Brain pericyte (primary cell): Measurements from ENCODE around the gene NSDHL.
"Not testable (repeated sequence)": the region's sequence is repeated elsewhere in the genome, so short reads cannot be mapped to it uniquely, and the experiment has no call there.

Experiments
- DNase-seq: peaks from one replicate; pipeline ENCODE4 v3.0.0-alpha.2; 2012; ENCODE audit warnings: low read depth, low spot score

NSDHL gene

DNA sequence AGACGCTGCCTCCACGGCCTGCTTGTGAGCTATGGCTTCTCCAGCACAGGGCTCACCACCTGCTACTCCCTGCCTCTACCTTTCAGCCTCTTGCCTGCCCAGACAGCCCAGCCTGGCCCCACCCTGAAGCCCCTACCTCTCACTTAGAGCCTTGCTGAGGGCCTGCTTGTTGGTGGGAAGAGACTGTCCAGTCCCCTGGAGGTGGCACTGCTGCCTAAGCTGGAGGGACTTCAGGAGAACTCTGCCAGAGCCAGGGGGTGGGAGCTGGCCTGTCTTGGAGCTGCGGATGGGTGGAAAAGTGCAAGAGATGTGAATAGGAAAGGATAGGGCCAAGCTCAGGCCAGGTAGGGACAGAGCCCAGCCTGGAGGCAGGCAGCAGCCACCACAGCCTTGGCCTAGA, 64.3 kb downstream of the NSDHL start:
- no peak for DNase-seq

DNA sequence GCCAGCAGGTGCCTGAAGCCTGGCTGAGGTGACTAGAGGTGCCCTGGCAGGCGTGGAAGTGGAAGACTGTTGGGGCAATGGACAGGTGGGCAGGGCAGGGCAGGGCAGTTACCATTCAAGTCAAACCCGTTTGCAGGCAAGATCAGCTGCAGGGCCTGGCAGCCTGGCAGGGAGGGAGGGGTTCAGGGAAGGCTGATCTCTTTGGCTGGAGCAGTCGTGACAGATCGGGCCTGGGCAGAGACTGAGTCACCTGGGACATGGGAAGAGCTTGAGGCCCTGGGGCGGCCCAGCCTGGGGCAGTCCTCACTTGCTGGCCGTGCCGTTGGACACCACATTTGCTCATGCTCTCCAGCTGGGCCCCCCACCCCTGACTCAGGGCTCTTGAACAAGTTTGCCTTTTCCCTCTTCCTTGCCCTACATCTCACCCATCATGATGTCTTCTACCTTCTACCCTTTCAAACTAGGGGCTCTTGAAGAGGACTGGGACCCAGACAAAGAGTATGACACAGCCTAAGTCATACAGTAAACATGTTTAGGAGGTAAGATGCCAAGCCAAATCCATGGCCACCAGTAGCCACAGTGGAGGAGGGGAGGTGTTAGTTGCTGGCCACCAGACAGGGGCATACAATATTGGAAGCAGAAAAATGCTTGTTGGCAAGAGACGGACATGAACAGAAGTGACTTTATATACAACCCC, 65.0 kb downstream of the NSDHL start:
- DNase-seq = no peak

GRCh38 chrX:152896450-152896849, 65.6 kb downstream of the NSDHL start:
- DNase-seq = no peak

DNA sequence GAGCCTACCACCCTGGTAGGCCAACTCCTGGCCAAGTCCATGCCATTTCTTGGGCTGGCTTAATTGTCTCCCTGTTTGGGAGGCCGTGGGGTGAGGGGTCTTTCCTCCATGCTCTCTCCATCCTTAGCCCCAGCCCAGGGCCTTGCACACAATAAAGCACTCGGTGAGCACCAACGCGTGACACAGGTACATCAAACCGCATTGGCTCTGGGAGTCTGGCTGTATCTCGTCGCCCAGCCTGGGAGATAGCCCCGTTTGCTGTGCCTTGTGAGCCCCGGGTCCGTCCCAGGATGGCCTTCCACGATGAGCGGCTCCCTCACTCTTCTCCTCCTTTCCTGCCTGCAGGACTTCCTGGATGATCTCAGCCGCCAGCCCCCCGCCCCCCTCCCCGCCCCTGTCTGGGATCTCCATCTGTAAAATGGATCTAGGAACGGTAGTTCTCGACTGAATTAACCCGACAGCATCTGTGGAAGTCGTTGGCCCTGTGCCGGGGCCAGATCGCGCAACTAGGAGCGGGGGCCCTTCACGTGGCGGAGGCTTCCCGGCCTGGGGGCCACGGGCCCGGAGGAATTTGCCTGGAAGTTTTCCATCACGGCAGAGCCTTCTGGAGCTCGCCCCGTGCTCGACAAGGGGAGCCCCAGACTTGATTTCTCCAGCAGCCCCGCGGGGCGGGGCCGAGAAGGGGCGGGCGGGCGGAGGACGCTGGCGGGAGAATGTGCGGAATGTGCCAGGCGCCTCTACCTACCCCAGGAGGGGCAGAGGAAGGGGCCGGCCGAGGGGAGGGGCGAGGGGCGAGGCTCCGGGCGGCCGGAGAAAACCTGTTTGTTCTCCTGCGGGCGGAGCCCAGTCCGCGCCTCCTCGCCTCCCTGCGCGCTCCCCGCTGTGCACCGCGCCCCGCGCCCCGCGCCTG, 66.6 kb downstream of the NSDHL start, which contains the start of gene ZNF185:
TSS of gene ZNF185 (plus strand) at position 846 of the 910 bp plus-strand sequence. CDS start 16,423 bp downstream, outside the sequence.
- DNase-seq = no peak

- no peak for DNase-seq
These were observed 67.6 kb downstream of the NSDHL start for GRCh38 chrX:152898442-152898841.

GRCh38 chrX:152899111-152899873, 68.4 kb downstream of the NSDHL start:
- no peak for DNase-seq

DNA sequence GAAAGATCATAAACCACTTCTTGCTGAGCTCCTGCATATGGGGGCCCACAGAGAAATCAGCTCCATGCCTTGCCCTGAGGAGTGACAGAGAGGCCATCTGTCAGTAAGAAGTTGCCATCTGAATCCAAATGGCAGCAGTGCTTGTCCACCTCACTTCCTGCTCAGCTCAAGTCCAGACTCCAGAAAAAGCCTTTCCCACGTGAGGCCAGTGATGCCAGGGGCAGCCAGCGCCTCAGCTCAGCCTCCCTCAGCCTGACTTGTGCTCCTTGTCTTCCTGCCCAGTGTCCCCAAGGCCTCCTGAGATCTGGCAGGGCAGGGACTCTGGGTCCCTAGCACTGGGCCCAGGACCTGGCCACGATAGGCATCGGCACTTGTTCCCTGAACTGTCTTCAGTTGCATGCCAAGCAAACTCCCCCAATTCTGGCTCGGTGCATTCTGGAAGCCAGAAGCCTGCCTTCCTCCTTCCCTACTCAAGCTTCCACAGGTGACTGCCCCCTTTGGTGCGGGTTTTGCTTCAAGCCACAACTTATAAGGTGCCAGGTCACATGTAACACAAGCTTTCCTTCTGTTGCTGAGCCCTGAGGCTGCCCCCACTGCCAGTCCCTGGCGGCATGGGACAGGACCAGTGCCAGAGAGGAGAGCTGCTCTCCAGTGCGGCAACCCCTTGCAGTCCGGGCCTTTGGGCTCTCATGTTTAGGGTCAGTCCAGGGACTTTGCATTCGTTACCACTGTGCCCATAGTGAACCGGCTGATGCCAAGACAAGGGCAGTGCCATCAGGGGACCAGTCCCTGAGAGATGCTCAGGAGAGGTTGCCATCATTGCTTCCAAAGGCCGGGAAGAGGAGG, 69.2 kb downstream of the NSDHL start:
- no peak for DNase-seq

- no peak for DNase-seq
These were observed 70.1 kb downstream of the NSDHL start for GRCh38 chrX:152900937-152901445.

GRCh38 chrX:152901816-152902501, 71.1 kb downstream of the NSDHL start:
- DNase-seq = no peak

- no peak for DNase-seq
These were observed 71.6 kb downstream of the NSDHL start for GRCh38 chrX:152902502-152902820.

DNA sequence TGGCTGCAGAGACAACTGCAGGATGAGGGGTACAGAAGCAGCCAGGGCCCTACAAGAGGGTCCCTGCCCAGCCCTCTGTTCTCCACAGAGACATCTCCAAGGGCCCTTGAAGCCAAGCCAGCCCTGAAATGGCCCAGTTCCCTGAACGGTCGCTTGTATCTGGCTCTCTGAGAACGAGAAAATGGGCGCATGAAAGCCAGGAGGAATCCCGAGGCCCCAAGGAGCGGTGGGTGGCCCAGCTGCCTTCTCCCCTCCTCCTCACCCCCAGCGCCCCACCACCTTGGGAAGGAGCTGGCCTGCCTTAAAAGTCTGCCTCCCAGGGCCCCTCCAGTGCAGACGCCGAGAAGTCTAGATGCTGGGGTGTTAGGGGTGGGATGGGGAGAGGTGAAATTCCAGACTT, 72.7 kb downstream of the NSDHL start:
- DNase-seq = no peak

DNA sequence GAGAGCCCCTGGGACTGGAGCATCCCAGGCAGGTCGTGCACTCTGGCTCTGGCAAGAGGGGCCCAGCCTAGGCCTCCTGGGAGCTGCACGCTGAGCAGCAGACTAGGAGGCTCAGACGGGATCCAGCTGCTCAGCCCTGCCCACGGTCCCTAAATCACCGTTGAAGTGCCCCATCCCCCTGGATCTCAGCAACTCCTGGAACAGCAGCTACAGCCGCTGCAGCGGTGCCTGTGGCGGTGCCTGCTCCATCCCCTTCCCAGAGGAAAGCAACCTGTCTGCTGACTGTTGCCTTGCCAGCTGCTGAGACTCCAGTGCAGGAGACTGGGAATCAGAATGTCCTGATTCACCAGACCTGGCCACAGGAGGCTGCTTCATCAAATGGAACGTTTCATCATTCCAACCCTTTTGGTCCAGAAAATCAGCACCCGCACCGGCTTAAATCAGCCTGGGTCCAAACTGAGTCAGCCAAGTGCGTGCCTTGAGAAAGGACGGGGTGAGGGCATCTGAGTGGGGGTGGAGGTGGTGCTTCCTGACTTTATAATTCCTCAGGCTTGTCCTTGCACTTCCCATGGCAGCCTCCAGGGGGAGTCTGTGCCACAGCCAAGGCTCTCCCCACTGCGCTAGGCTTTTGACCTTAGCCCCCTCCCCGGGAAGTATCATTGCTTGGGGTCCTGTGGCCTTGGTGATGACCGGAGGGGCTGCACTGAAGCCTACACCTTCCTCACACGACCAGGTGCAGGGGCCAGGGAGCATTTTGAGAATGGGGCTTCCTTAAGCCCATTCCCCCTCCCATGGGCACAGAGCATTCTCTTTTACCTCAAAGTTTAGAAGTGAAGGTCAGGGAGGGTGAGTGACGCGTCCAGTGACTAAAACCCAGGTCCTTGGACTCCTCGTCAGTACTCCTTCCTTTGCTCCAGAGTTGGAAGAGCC, 73.6 kb downstream of the NSDHL start:
- DNase-seq = no peak

- DNase-seq = no peak
These were observed 74.2 kb downstream of the NSDHL start for GRCh38 chrX:152905081-152905420.

DNA sequence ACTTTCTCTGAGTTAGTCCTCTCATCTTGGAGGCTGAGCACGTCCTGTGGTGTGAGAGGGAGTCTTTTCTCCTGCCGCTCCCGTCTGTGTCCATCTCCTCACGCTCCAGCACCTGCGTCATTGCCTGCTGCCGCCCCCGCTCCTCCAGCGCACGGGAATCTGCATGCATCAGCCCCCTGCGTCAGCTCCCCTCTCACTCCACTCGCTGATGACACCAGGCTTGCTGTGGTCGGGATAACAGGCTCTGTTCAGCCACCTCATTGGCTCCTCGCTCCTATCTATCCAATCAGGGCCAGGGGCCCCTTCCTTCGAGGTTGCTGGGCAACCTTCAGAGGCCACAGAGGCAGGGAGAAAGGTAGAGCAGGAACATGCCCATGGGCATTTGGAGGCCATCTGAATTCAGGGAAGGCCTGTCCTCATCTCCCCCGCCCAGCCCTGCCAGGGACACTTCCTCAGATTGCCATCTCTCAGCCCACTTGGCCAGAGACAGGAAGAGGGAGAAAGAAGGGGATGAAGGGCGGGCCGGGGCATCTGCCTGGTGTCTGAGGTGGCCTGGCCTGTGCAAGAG, 76.3 kb downstream of the NSDHL start:
- no peak for DNase-seq

- no peak for DNase-seq
These were observed 77.6 kb downstream of the NSDHL start for GRCh38 chrX:152908486-152908885.

DNA sequence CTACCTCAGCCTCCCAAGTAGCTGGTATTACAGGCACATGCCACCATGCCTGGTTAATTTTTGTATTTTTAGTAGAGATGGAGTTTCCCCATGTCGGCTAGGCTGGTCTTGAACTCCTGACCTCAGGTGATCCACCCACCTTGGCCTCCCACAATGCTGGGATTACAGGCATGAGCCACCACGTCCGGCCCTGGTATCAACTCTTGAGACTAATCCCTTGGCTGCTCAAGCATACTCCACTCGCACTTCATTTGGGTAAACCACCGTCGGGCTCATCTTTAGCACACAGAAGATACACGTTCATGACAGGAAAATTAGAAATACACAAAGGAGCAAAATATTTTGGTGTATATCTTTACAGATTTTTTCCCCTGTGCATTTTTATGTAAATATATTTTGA, 79.2 kb downstream of the NSDHL start:
- not testable (repeated sequence) for DNase-seq

DNA sequence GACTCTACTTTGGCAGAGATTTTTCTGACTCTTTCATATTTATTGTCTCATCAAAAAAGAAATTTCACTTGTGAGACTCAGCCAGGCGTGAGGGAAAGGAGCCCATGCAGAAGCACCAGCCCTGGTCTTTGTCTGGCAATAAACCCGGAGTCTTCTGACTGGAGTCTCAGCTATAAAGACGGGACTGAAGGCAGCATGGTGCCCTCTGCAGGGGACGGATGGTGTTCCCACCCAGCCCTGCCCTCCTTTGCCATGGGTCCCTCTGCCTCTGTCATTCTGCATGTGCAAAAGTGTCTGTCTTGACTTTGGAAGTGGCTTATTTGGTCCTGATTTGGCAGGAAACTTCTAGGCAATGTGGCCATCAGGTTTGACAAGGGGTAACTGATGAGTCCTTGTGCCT, 81.2 kb downstream of the NSDHL start:
- no peak for DNase-seq

- DNase-seq = no peak
These were observed 81.8 kb downstream of the NSDHL start for GRCh38 chrX:152912641-152913040.

- no peak for DNase-seq
These were observed 82.5 kb downstream of the NSDHL start for GRCh38 chrX:152913346-152913745.
